ENCODE results near the gene CGB3. TPM values are rescaled to one million over a fixed set of nuclear protein-coding genes. Genes with fewer than 3 reads are reported as not detected.

The CGB3 gene
- total and polyA plus RNA-seq, 10 of the 15 experiments (the other 5 are each of a cell fraction or from before 2014, with no cell fraction given): not detected

DNA sequence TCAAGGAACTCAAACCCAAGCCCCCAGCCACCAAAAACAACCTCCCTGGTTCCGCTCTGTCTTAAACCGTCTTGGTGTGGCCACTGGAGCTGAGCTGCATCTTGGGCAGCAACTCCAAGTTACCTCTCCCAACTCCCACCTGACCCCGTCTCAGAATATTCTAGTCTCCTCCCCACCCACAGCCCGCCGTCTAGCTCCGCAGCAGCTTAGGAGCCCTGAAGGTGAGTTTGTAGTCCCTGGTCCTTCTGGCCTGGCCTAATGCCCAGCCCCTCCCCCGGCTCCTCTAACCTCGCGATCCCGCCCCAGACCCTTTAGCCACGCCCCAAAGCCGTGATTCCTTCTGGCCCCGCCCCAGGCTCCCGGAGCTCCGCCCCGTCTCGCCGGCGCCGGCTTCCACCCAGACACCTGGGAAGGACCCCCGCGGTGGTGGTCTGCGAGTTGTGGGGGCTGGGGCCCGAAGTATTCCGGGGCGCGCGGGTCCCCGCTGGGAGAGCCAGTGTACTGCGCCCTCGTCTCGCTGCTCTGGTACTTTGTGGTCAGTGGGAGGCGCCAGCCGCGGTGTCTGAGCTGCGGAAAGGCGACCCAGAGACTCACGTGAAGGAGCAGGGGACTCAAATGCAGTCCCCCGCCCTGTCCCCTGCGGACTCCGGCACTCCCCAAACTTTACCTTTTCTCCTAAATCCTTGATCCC lies 4.7 kb downstream of the CGB3 start:
- intact Hi-C loops (cut with micrococcal nuclease; ENCODE audit: unreplicated experiment): no loop called here
- BruUV-seq (replicated peaks): no TSS peak
- in situ Hi-C loops (cut with MboI): no loop called here
- CTCF ChIA-PET: interaction anchor here (0.8 to 3.1 kb wide), 2 partner anchors 21 to 78 kb away, joined by 3 to 14 read pairs; no protein-coding TSS in a partner anchor
- DNase-seq (ENCODE audit: low read depth, low spot score): no peak
- no peaks in the 10 kb centered on the region for H3K27me3 ChIP-seq (replicated peaks in 1 of 2; ENCODE audit: control insufficient read depth in 2 of 2, insufficient read depth in 2 of 2, low read length in 1 of 2)
- ATAC-seq: peak; percentile 22; the same call in 2 of the 3 replicates
- H3K27ac ChIP-seq (ENCODE audit: control insufficient read depth, insufficient read depth): no peak overlapping the region
- no peaks in the 10 kb centered on the region for H3K79me2 ChIP-seq (ENCODE audit: control insufficient read depth, insufficient read depth, low read length)
- RAD21 ChIA-PET (ENCODE audit: unreplicated experiment): interaction anchor here (0.6 kb wide), 1 partner anchor 43 kb away, joined by 3 read pairs; no protein-coding TSS in a partner anchor
- SMC1A ChIA-PET (ENCODE audit: uncharacterized antibody, unreplicated experiment): no interaction called here
- peaks cover 0 to 6% of the 10 kb centered on the region in 2 experiments; a peak in 2 of 4 replicates for H3K36me3 ChIP-seq (ENCODE audit: control insufficient read depth in 2 of 2, insufficient read depth in 2 of 2, low read length in 1 of 2)
- peaks cover 15% of the 10 kb centered on the region for H3K4me1 ChIP-seq (ENCODE audit: control insufficient read depth, insufficient read depth, low read length)
- no peak for FAIRE-seq
- H3K4me3 ChIP-seq: peak overlapping the region; percentile 40; the same call in 1 of the 2 replicates
- H4K20me1 ChIP-seq (ENCODE audit: control insufficient read depth, insufficient read depth): no peaks in the 10 kb centered on the region
- H3K4me2 ChIP-seq (ENCODE audit: control insufficient read depth, insufficient read depth): peak overlapping the region; percentile 31
- H3K9ac ChIP-seq (ENCODE audit: control insufficient read depth, insufficient read depth, low read length): no peak overlapping the region
- peak overlapping the region; percentile 34 for H2AFZ ChIP-seq (ENCODE audit: control insufficient read depth, low read depth, low read length)
- POLR2A ChIA-PET: interaction anchor here (0.6 kb wide), 1 partner anchor 483 kb away, joined by 6 read pairs; no protein-coding TSS in a partner anchor
- WGBS (ENCODE audit: insufficient coverage, insufficient replicate concordance, low lambda C conversion rate, missing lambda C conversion rate): 7% methylated on average over 41 of the region's 41 CpGs
- H3K9me3 ChIP-seq (replicated peaks; ENCODE audit: control insufficient read depth, insufficient read depth, low read length): no peaks in the 10 kb centered on the region
- TF ChIP-seq ZBTB40 (IDR thresholded peaks at IDR 0.05; ENCODE audit: borderline replicate concordance) (no peak), YY1 (IDR thresholded peaks at IDR 0.05; ENCODE audit: low read depth, low read length) (no peak), NKRF (conservative IDR thresholded peaks at IDR 0.05) (no peak), BHLHE40 (IDR thresholded peaks at IDR 0.05; ENCODE audit: borderline replicate concordance in 1 of 2, low read depth in 2 of 2, low read length in 1 of 2) (peak in 1 of 2 experiments; percentile 69; a peak in 2 of 4 replicates), ZBED1 (IDR thresholded peaks at IDR 0.05; ENCODE audit: borderline replicate concordance) (no peak), PKNOX1 (IDR thresholded peaks at IDR 0.05) (no peak)
- TF ChIP-seq, protein P1, sequence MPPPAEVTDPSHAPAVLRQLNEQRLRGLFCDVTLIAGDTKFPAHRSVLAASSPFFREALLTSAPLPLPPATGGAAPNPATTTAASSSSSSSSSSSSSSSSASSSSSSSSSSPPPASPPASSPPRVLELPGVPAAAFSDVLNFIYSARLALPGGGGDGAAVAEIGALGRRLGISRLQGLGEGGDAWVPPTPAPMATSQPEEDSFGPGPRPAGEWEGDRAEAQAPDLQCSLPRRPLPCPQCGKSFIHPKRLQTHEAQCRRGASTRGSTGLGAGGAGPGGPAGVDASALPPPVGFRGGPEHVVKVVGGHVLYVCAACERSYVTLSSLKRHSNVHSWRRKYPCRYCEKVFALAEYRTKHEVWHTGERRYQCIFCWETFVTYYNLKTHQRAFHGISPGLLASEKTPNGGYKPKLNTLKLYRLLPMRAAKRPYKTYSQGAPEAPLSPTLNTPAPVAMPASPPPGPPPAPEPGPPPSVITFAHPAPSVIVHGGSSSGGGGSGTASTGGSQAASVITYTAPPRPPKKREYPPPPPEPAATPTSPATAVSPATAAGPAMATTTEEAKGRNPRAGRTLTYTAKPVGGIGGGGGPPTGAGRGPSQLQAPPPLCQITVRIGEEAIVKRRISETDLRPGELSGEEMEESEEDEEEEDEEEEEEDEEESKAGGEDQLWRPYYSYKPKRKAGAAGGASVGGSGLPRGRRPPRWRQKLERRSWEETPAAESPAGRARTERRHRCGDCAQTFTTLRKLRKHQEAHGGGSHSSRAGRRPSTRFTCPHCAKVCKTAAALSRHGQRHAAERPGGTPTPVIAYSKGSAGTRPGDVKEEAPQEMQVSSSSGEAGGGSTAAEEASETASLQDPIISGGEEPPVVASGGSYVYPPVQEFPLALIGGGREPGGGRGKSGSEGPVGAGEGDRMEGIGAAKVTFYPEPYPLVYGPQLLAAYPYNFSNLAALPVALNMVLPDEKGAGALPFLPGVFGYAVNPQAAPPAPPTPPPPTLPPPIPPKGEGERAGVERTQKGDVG (CRISPR knock-in tag; IDR thresholded peaks at IDR 0.05): no peak

Measured in GM12878 (cell line).